Choroid plexus epithelial cell (primary cell): ENCODE results near the gene CFTR.

ENCODE experiments used
- DNase-seq: peaks from one replicate; pipeline ENCODE4 v3.0.0-alpha.2; 2010; ENCODE audit warnings: low read depth
- H3K4me3 ChIP-seq: 2 replicates; pipeline ENCODE4 v1.5.1; 2011; ENCODE audit warnings: low read depth, mild to moderate bottlenecking, control low read depth, low read length, moderate library complexity
- CTCF ChIP-seq: conservative IDR thresholded peaks from 2 replicates; pipeline ENCODE4 v1.5.1; 2011; ENCODE audit warnings: low read depth, mild to moderate bottlenecking, control low read depth, inconsistent platforms, low read length, moderate library complexity

CFTR gene

GRCh38 chr7:117531595-117532244 lies 51.9 kb downstream of the CFTR start:
- TF ChIP-seq CTCF = no peak
- no peak overlapping the region for H3K4me3 ChIP-seq
- peak; percentile 34 for DNase-seq

- DNase-seq = no peak
- no peak for TF ChIP-seq CTCF
- H3K4me3 ChIP-seq = no peak overlapping the region
Measured at GRCh38 chr7:117538053-117538452, 58.2 kb downstream of the CFTR start.

DNA sequence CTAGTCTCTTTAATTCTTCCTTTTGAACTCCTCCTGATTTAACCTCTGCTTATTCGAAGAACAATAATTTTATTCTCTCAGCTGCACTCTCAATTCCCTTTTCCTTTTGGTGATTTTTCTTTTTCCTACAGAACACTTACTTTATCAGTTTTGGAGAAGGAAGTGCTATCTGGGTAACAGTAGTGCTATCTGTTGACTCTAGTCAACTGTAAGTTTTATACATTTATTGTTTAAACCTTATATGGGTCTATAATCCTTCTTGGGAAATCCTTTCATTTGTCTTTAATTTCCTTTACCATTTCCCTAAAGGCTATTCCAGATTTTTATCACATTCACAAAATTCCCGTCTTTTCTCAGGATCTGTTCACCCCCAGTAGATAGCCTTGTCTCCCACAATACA lies 64.2 kb downstream of the CFTR start:
- no peak overlapping the region for H3K4me3 ChIP-seq
- TF ChIP-seq CTCF = no peak
- DNase-seq = no peak

- DNase-seq = no peak
- no peak for TF ChIP-seq CTCF
- H3K4me3 ChIP-seq = no peak overlapping the region
Measured at GRCh38 chr7:117548035-117548434, 68.2 kb downstream of the CFTR start.

DNA sequence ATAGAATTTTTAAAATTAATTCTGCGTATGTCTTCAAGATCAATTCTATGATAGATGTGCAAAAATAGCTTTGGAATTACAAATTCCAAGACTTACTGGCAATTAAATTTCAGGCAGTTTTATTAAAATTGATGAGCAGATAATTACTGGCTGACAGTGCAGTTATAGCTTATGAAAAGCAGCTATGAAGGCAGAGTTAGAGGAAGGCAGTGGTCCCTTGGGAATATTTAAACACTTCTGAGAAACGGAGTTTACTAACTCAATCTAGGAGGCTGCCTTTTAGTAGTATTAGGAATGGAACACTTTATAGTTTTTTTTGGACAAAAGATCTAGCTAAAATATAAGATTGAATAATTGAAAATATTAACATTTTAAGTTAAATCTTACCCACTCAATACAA lies 70.8 kb downstream of the CFTR start:
- H3K4me3 ChIP-seq = no peak overlapping the region
- no peak for TF ChIP-seq CTCF
- DNase-seq = no peak

GRCh38 chr7:117552660-117553059 lies 72.8 kb downstream of the CFTR start:
- H3K4me3 ChIP-seq = no peak overlapping the region
- TF ChIP-seq CTCF = no peak
- no peak for DNase-seq

GRCh38 chr7:117555260-117555659 lies 75.4 kb downstream of the CFTR start:
- TF ChIP-seq CTCF = no peak
- DNase-seq = no peak
- H3K4me3 ChIP-seq = no peak overlapping the region
